Cortex of kidney (tissue), 1 donor: ENCODE measurements around the gene OSBPL9.
"Not testable (repeated sequence)": the region's sequence is repeated elsewhere in the genome, so short reads cannot be mapped to it uniquely, and the experiment has no call there.

Experiments
- DNase-seq: peaks from one replicate; lab custom pipeline; 2025; lab: John Stamatoyannopoulos, UW

The OSBPL9 gene

DNA sequence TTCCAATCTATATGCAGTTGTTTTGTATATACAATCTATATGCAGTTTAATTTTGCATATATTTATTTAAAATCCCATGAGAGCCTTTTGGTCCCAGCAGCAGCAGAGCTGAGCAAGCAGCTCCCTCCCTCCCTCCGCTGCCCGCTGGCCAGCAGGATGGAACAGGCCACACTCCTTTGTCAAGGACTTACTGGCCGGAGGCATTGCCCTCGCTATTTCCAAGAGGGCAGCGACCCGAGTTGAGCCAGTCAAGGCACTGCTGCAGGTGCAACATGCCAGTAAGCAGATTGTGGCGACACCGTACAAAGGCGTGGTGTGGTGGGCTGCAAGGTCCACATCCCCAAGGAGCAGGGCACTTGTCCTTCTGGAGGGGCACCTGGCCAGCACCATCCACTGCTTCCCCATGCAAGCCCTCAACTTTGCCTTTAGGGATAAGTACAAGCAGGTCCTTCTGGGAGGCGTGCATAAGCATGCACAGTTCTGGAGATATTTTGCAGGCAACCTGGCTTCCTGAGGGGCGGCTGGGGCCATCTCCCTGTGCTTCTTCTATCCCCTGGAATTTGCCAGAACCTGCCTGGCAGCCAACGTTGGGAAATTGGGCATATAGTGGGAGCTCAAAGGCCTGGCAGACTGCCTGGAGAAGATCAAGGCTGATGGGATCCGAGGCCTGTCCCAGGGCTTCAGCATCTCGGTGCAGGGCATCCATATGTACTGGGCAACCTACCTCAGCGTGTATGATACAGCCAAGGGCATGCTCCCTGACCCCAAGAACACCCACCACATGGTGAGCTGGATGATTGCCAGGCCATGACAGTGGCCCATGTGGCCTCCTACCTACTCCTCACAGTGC, 92.2 kb downstream of the OSBPL9 start:
- no peak for DNase-seq

DNA sequence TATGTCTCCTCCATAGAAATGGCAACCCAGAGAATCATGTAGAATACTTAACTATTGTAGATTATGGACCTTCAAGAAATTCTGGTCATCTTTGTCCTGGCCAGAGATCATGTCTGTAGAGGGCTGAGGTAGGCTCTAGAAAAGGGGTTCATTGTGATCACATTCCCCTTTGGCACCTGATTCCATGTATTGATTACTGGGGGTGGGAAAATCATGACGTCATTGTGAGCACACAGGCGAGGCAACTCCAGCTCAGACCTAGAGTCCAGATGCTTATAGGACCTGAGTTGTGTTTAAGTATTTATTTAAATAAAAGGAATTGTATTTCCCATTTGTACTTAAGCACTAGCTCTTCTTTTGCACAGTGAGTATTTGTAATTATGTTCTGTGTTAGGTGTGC, 93.1 kb downstream of the OSBPL9 start:
- DNase-seq, result no peak

DNA sequence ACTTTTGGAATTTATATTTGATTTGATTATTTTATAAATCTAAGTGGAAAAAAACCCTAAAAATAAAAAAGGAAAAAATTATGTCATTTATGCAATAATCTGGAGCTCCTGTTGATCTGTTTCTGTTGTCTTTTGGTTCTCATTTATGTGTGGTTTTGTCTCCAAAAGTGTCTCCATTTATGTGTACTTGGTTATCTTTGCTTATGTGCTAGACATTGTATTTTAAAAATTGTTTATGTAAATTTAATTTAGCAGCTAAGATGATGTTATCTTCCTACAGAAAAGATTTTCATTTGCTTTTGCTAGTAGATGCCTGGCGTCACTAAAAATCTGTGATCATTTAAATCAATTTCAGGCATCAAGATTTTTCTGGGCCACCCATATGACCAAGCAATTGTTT, 95.7 kb downstream of the OSBPL9 start:
- DNase-seq, result no peak

DNA sequence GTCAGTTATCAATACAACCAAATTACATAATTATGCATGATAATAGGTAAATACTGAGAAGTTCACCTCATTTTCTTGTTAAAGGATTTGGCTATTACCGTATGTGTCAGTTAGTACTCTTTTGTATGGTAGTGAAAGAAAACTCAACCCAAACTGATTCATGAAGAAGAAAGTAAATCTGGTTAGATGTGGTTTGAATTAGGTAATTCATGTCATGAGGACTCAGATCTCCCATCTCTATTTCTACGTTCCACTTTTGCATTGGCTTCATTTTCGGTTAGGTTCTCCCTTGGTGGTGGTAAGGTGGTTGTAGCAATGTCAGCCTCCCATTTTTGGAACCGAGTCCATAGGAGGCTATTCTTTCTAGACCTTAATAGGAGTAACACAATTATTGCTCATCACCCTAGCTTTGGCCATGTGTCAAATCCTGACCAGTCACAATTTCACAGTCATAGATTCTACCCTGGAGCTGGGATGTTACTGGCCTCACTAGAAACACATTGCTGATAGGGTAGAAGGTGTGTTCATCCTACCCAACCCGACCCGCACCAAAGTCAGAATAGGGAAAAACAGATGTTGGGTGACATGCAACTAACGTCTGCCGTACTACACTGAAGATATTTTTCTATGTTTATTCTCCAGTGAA, 97.6 kb downstream of the OSBPL9 start:
- DNase-seq, result no peak

DNA sequence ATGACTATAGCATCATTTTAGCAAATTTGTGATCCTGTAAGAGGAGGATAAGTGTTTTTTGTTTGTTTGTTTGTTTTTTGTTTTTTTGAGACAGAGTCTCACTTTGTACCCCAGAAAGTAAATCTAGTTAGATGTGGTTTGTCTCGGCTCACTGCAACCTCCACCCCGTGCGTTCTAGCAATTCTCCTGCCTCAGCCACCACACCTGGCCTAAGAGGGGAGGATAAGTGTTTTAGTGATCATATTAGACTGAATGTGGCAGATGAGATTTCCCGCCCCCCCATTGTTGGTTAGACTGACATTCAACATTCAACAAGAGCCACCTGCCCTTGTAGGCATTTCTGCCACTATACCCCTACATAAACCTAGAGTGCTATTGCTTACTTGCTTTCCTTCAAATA, 98.5 kb downstream of the OSBPL9 start:
- DNase-seq, result no peak

DNA sequence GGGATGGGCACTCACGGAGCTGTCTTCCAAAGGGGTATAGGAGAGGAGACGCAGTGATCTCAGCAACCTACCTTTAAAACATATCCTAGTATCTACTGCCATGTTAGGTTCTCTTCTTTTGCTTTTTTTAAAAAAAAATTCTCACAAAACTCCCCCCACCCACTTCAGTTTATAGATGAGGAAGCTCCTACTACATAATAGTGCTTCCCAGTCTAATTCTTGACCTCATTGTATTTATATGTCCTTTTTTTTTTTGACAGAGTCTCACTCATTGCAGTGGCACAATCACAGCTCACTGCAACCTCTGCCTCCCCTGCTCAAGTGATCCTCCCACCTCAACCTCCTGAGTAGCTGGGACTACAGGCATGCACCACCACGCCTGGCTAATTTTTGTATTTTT, 99.9 kb downstream of the OSBPL9 start:
- DNase-seq, result no peak

DNA sequence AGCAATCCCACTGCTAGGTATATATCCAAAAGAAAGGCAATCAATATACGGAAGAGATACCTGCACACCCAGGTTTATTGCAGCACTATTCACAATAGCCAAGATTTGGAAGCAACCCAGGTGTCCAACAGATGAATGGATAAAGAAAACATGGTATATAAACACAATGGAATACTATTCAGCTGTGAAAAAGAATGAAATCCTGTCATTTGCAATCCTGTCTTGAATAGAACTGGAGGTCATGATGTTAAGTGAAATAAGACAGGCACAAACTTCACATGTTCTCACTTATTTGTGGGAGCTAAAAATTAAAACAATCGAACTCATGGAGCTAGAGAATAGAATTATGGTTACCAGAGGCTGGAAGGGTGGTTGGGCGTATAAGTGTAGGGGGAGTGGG, 101.0 kb downstream of the OSBPL9 start:
- DNase-seq, result no peak

DNA sequence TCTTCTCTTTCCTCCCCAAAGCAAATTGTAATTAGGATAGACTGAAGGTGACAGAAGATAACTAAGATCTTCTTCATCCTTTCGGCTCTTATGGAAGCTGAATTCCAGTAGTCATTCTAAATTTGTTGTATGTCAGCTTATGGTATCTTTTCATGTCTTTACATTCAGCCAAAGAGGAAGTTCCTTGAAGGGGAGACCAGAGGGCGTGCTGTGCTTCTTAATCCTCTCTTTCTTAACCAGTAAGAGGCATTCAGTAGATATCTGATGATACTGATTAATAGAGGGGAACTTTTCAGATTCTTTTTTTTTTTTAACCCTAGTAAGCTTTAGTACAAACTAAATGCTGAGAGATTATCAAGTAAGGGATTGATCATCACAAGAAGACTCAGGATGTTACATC, 102.3 kb downstream of the OSBPL9 start:
- DNase-seq, result no peak

DNA sequence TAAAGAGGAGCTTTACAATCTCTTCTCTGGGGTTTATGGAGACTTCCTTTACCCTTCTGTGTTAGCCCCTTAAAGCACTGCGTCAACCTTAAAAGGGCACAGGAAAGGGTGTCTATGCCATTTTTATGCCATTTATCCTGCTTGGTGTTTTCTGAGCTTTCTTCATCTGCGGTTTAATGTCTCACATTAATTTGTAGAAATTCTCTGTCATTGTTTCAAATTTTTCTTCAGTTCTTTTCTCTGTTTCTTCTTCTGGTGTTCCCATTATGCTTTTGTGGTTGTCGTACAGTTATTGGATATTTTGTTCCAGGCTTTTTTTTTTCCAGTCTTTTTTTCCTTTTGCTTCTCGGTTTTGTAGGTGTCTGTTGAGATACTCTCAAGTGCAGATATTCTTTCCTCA, 107.9 kb downstream of the OSBPL9 start:
- DNase-seq, result no peak

DNA sequence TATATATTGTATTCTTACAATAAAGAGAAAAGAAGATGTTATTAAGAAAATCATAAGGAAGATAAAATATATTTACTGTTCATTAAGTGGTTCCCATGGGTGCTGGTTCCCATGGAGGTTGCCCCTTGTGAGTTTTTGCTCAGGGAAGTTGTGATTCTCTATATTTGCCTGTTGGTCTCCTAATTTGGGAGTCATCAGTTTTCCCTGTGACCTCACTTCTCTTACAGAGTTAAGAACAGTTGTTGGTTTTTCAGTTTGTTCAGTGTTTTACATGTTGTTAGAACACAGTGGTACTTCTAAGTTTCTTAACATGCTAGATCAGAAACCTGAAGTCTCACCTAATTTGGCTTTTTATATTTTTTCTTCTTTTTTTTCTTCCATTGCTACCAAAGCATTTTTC, 109.2 kb downstream of the OSBPL9 start:
- no peak for DNase-seq

DNA sequence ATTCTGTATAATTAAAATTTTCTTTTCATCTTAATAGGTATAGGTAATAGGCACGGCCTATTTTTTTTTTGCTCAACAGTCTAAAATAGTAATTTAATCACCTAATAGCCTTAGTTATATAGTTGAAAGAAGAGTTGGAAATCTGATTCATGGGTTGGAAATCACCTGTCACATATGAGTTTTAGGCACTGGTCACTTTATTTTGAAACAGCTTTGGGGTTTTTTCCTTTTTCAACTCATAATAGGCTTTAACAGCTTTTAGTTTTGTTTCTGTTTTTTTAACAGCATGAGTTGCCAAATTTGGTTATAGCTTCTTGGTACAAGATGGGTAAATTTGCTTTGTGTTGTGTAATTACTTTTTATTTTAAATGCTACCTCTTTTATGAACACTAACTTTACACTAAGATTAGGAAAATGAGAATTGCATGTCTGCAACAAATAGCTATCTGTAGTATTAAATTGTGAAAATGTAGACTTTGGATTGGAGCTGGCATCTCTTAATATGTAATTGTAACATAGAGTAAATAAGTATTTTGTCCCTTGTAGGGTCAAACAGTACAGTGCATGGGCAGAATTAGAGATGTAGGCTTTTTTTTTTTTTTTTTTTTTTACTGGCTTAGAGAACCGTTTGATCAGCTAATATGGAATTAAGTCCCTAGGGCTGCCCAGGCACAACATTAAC, 109.8 kb downstream of the OSBPL9 start:
- DNase-seq, result no peak

DNA sequence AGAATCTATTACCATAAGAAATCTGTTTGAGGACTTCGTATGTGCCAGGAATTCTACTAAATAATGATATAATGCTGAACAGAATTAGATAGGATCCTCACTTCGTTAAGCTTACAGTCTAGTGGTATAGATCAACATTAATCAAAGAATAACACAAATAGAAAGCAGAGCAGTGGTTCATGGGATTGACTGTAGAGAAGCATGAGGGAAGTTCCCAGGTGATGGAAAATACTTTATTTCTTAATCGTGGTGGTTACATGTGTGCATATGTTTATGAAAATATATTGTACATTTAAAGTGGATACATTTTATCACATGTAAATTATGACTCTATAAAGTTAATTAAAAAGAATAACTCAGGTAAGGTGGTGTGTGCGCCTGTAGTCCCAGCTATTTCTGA, 110.5 kb downstream of the OSBPL9 start:
- no peak for DNase-seq

DNA sequence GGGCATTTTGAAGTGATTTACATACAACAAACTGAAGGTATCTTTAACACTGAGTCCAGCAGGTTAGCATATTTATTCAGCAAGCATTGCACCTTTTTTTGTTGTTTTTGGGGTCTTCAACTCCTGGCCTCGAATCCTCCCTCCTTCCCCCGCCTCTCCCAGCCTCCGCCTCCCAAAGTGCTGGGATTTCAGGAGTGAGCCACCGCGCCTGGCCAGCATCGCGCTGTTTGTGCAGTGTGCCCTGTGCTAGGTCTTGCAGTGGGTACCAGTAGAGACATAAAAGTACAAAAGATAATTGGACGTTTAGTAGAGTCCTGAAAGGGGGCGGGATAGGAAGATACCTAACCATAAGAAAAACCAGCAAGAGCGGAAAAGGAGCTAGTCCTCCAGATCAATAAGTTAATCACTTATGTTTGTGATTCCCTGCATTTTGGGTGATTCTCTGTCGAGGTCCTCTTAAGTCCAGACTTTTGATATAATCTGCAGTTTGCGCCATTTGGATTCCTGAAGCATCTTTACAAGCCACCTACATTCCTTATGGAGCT, 111.8 kb downstream of the OSBPL9 start:
- no peak for DNase-seq

DNA sequence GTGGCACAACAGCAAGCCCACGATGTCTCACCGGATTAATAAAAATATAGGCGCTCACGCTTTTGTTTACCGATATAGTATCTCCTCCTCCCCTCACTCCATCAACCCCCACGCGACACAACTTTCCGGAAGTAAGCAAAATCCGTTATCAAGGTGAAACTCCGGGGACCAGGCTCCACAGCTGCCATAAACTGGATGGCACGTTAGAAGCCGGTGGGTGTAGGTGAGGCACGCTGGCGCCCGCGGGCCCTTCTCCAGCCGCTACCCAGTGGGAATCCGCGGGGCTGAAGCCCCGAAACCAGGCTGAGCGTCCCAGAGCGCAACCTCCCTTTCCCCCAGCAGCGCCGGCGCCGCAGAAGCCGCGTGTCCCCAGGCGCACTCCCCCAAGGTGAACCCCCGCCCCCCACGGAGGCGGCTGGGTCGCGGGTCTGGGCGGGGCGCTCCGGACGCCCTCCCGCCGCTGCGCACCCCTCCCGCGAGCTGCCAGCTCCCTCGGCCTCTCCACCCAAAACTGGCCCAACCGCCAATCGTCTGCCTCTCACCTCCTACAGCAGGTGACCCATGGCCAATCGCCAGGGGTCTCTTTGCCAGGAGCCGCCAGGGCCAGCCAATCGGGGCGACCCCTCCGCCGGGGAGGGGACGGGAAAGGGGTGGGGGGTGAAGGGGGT, 112.4 kb downstream of the OSBPL9 start:
- DNase-seq, result peak; percentile 64

DNA sequence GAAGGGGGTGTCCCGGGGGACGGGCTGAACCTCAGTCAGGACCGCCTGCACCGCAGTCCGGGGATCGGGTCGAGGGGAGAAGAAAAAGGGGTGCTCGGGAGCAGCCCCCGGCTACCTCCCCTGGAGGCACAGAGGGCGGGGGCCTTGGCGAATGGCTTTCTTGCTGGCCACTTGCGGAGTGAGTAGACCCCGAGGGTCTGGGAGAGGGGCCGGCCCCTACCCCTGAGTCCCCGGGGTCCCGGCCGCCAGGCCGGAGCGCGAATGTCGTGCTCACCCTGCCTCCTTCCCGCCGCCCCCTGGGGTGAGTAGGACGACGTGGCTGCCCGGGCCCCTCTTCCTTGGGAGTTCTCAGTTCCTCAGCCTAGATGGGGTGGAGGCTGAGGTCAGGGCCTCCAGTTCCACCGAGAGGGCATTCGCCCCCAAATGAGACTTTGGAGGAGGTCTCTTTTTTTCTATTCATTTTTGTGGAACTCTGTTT, 113.0 kb downstream of the OSBPL9 start:
- no peak for DNase-seq

DNA sequence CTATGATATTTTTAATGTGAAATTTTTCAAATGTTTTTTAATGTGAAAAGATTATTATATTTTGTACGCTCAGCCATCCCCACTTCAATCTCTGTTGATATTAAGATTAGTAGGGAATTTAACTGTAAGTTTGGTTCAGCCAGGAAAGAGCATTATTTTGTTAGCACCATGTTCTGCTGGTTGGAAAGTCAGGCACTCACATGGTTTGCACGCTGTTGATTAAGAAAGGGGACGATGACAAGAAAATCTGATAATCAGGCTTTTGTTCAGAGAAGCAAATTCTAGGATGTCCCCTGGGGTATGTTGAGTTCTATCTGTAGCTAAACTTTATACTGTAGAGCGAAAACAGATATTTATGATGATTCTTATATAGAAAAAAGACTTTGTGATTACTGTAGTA, 115.1 kb downstream of the OSBPL9 start:
- DNase-seq, result no peak

DNA sequence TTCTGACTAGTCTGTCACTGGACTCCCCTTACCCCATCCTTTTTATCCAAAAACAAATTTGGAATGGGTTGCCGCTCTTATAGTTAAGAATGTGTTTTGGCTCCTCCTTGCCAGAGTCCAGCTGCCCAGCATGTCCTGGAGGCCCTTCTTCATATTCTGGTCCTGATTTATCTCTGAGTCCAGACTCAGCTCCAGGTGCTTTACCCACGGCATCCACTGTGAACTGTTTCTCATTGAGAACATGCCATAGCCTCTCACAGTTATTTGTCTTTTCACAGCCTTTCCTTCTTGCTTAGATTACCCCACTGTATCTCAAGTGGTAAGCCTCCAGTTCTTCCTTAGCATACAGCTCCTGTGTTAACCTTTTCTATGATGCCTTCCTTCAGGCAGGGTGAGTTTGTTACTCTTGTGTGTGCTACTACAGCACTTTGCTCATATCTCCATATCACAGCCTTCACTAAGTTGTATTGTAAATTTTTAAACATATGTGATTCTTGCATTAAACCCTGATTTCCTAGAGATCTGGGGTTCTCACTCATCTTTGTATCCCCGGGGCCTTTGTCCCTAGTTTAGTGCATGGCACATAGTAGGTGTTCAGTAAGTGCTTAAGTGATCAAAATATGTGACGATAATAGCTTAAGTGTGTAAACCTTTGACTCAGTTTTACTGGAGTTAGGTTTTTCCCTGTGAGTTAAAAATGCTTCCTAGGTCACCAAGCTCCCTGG, 116.0 kb downstream of the OSBPL9 start:
- no peak for DNase-seq

DNA sequence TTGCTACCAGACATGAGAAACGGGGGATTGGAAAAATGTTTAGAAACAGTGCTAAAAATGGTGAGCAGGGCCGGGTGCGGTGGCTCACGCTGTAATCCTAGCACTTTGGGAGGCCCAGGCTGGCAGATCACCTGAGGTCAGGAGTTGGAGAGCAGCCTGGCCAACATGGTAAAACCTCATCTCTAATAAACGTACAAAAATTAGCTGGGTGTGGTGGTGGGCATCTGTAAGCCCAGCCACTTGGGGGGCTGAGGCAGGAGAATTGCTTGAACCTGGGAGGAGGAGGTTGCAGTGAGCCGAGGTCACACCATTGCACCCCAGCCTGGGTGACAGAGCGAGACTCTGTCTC, 116.5 kb downstream of the OSBPL9 start:
- DNase-seq, result not testable (repeated sequence)

DNA sequence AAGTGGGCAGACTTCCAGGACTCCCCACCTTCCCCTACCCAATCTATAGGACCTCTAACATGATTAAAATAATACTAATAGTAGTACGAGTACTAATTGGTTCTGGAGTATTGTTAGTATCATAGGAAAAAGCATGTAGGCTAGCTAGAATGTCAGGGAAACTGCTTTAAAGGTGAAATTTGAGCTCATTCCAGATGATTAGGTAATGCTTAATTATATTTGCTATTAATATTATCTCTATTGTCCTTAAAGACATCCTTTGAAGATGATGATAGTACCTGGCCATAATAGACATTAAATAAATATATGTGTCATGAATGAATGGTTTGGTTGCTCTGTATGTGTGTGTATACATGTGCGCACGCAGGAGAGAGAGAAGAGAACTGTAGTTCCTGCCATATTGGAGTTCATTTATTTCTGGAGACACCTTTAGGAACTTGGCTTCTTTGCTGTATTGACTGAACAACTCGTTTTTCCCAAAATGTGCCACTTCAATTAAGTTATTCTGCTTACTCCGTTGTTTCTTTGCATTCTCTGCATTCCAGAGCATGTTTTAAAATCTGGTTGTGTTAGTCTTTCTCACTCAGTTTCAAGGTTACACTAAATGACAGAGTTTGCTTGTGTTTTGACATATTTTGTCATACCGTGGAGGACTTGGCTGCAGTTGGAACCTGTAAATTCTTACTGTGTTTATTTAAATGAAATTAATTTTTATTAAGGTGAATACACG, 117.1 kb downstream of the OSBPL9 start:
- no peak for DNase-seq

DNA sequence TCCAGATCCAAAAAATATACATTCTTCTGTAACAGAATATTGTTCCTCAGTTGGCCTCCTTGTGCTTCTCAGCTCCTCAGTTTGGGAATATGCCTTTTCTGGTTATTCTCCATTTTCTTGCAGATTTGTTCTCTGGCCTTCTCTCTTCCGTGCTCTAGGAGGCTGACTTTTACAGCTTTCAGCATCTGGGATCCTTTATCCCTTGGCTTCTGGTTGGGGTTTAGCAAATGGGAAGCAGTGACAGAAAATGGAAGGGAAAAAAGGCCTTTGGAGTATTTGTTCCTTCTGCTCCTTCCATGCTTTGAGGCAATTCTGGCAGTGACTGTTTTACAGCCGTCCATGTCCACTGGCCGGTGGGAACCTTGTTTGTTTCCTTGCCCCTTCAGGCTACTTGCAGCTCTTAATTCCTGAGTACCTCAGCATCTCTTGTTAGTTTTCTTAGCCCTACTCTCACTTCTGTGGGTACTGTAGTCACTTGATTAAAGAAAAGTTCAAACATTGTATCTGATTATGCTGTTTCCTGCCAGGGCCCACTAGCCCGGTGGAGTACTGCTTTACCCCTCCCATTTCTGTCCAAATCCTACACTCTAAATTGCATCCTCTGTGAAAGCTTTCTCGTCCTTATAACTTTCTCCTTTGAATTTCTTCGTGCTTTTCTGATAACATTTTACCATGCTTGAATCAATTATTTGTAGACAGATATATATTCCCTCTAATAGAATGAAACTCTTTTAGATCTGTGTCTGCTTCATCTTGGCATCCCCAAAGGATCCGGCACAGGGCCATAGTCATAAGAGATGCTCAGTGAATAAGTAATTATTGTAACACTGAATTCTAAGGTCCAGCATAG, 118.2 kb downstream of the OSBPL9 start:
- no peak for DNase-seq
